NCI-H1105 (cell line): ENCODE data around the gene ST8SIA1.
"Not testable (repeated sequence)": the region's sequence is repeated elsewhere in the genome, so short reads cannot be mapped to it uniquely, and the experiment has no call there.

Source experiments
- DNase-seq: peaks from one replicate; lab custom pipeline; 2025; lab: John Stamatoyannopoulos, UW

Gene ST8SIA1

DNA sequence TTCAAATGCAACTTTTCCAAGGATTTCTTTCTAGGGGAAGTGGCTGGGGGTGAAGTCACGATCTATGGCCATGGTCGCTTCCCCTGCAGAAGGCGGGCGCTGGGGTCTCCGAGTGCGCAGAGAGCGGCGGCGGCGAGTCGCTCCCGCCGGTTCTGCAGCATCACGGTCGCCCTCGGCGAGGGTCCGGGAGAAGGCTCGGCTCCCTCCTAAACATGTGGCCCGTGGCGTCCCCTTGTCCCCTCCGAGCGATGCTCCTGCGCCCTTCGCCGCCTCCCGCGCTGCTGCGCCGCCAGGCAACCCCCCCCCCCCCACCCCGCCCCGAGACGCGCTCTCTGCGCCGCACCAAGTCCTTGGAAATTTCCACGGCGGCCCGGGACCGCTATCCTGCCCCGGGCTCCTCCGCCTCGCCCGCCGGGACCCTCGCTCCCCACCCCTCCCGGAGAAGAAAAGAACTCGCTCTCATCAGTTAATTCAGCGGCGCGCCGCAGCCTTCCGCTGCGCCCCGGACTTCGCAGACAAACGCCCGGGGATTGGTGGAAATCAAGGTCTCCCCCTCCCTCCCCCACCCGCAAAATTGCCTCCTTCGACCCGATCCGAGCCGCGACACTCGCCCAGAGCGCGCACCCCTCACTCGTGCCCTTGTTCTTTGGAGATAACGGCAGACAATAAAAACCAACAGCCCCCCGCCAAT lies at the start of gene ST8SIA1:
Gene ST8SIA1, minus strand, starts transcription at position 298 of the 691 bp plus-strand sequence. CDS start 475 bp downstream, outside the sequence.
- peak; percentile 51 for DNase-seq

GRCh38 chr12:22380031-22380430 lies 45.5 kb upstream of the ST8SIA1 start:
- no peak for DNase-seq

DNA sequence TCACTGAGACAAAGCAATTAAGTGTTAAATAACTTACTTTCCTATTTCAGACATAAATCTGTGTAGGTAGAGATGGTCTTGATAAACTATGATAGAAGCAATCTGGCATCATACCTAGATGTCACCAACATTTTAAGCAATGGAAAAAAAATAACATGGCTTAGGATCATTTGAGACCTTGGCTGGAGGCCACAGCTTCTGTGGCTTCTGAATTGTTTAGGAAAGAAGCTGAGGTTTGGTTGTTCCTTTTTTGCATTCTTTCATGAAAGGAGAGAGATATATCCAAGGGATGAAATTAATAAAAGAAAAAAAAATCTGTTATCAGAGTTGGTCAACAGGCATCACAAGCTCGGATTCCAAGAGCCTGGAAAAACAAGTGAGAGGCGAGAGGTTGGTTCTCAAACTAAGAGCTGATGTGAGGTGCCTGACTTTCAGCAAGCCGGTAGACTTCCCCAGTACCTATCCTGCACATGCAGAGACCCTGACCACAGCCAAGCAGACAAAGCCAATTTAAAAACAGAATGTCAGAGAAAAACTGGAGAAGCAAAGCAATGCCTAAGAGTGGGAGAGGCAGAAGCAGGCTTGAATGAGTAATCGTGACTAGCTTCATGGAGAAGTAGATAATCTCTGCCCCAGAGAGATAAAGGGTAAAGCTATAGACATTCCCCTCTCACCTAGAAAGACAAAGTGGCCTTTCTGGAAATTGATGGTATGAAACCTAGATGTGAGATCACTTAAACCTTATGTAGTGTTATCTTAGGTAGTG lies 43.4 kb upstream of the ST8SIA1 start:
- DNase-seq = no peak

DNA sequence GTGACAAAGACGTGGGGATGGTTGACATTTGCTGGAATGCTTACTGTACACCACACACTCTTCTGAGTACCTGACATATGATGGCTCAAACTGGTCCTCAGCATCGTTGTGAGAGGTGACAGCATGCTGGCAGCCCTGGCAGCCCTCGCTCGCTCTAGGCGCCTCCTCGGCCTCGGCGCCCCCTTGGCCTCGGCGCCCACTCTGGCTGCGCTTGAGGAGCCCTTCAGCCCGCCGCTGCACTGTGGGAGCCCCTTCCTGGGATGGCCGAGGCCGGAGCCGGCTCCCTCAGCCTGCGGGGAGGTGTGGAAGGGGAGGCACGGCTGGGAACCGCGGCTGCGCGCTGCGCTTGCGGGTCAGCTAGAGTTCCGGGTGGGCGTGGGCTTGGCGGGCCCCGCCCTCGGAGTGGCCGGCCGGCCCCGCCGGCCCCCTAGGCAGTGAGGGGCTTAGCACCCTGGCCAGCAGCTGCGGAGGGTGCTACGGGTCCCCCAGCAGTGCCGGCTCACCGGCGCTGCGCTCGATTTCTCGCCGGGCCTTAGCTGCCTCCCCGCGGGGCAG lies 42.2 kb upstream of the ST8SIA1 start:
- not testable (repeated sequence) for DNase-seq

DNA sequence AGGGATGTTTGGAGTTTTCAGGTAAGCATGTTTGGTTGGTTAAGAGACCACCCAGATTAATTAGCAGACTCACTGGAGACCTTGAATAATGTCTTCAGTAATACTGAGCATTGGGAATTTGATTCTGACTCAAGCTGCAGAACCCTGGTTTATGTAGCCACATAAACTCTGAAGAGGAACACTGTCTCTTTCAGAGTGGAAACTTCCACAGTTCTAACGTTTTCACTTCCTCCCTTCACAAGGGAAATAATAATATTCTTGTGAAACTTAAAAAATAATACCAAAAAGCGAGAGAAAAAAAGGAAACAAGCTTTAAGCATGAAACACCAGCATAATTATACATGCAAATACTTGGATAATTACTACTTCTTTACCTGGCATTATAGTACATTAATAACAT lies 40.0 kb upstream of the ST8SIA1 start:
- no peak for DNase-seq

GRCh38 chr12:22372277-22372837 lies 37.9 kb upstream of the ST8SIA1 start:
- DNase-seq = no peak

DNA sequence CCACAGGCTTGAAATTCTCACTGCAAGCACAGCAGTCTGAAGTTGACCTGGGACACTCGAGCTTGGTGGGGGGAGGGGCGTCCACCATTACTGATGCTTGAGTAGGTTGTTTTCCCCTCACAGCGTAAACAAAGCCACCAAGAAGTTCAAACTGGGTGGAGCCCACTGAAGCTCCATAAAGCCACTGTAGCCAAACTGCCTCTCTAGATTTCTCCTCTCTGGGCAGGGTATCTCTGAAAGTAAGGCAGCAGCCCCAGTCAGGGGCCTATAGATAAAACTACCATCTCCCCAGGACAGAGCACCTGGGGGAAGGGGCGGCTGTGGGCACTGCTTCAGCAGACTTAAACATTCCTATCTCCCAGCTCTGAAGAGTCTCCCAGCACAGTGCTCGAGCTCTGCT lies 31.7 kb upstream of the ST8SIA1 start:
- no peak for DNase-seq

GRCh38 chr12:22361785-22362184 lies 27.3 kb upstream of the ST8SIA1 start:
- DNase-seq = no peak

- no peak for DNase-seq
Measured at GRCh38 chr12:22360774-22361173, 26.3 kb upstream of the ST8SIA1 start.

DNA sequence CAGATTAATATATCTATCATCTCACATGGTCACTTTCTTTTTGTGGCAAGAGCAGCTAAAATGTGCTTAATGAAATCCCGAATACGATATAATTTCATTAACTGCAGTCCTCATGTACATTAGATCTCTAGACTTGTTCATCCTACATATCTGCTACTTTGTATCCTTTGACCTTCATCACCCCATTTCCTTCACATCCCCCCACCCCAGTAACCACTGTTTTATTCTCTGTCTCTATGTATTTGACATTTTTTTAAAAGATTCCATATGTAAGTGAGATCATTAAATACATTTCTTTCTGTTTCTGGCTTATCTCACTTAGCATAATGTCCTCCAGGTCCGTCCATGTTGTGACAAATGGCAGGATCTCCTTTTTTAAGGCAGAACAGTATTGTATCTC lies 23.0 kb upstream of the ST8SIA1 start:
- DNase-seq = no peak

DNA sequence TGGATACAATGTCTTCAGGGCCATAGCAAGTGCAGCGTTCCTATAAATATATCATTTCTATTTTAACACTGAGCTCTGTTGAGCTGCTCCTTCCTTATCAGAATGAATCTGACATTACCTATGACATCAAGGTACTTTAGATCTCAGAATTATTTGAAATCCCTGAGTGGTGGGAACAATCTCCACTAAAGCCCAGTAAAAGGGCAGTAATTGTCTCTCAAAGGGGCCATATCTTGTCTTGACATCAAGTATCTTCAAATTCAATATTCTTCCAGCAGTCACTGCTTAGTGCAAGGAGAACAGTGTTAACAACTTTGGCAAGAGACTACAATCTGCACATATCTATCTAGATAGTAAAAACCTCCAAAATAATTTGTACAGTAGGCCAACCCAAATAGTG lies 21.7 kb upstream of the ST8SIA1 start:
- DNase-seq = no peak

DNA sequence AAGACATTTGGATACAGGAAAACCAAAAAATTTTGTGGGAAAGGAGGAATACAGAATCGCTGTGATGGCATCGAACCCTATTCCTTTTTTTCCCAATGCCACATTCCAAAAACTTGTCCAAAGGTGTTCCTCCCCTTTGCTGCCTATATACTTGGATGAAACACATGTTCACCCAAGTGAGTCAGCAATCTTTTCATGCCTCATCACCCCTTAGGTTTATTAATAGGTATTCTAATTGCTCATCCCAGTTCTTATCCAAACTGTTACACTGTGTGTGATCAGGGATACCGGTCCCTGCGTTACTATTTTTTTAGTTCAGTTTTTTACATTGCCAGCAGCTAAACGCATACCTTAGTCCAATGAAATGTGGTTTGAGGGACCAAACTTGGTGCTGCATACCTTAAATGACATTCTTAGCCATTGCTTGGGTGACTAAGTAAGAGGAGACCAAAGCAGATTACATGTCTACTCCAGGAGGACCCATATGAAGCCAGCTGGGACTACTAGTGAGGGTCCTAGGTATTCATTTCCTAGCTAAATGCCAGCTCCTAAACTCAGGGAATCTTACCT lies 20.6 kb upstream of the ST8SIA1 start:
- DNase-seq = no peak

GRCh38 chr12:22353615-22354325 lies 19.3 kb upstream of the ST8SIA1 start:
- DNase-seq = no peak

DNA sequence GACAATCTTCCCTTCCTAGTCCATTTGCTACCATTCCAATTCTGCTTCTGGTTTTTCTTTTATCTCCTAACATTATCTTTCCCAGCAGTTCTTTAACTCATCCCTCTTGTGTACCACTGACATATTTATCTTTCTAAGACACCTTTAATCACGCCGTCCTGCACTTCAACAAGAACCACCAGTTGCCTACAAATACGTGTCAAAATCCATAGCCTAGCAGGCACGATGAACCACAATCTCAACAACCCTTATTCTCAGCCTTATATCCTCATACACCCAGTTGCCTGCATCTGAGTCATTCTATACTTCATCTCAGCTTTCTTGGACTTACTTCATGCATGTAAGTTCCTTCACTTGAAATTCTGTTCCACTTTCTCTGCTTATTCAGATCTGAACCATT lies 16.4 kb upstream of the ST8SIA1 start:
- DNase-seq = no peak

- DNase-seq = no peak
Measured at GRCh38 chr12:22348208-22348607, 13.7 kb upstream of the ST8SIA1 start.

GRCh38 chr12:22340143-22340542 lies 5.6 kb upstream of the ST8SIA1 start:
- no peak for DNase-seq

GRCh38 chr12:22339691-22340090 lies 5.2 kb upstream of the ST8SIA1 start:
- DNase-seq = no peak

DNA sequence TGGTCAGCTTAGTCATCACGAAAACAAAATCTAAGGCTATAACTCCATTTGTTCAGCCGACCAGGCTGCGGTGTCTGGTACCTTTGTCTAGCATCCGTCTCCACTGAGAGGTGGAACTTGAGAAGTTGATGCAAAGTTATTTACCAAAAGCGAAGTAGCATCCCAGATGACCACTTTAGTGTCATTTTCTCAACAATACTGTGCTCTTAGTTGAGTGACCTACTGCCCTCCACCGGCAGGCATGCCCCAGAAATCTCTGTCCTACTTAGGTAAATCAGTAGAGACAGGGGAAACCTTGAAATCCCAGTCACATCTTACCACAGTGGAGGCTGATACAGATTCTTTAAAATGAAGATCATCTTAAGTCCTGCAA lies 1.3 kb upstream of the ST8SIA1 start:
- no peak for DNase-seq

GRCh38 chr12:22333713-22334409 lies 646 bp downstream of the ST8SIA1 start:
- DNase-seq = no peak

GRCh38 chr12:22333186-22333712 lies 1.3 kb downstream of the ST8SIA1 start:
- no peak for DNase-seq

- DNase-seq = no peak
Measured at GRCh38 chr12:22332202-22332601, 2.3 kb downstream of the ST8SIA1 start.
